HFFc6 (cell line): ENCODE data around the gene TEX50. TPM values are rescaled to one million over a fixed set of nuclear protein-coding genes. Genes with fewer than 3 reads are reported as not detected.
"Not testable (repeated sequence)": the region's sequence is repeated elsewhere in the genome, so short reads cannot be mapped to it uniquely, and the experiment has no call there.

ENCODE experiments used
- DNase-seq: peaks from one replicate; pipeline ENCODE4 v3.0.0-alpha.2; 2018
- H3K27ac Mint-ChIP-seq: 2 replicates; pipeline ENCODE4 v1.8.0; 2020; ENCODE audit warnings: mild to moderate bottlenecking, mixed read lengths
- H3K27me3 Mint-ChIP-seq: 2 replicates; pipeline ENCODE4 v1.8.0; 2021; ENCODE audit warnings: mild to moderate bottlenecking, moderate library complexity, mixed read lengths; ENCODE audit not compliant: insufficient read depth
- H3K36me3 Mint-ChIP-seq: 2 replicates; pipeline ENCODE4 v1.8.0; 2021; ENCODE audit warnings: low read depth, mixed read lengths
- H3K4me1 Mint-ChIP-seq: 2 replicates; pipeline ENCODE4 v1.8.0; 2020; ENCODE audit warnings: low read depth, mixed read lengths
- H3K4me3 Mint-ChIP-seq: 2 replicates; pipeline ENCODE4 v1.8.0; 2020; ENCODE audit warnings: mild to moderate bottlenecking, moderate library complexity, mixed read lengths
- H3K9me3 Mint-ChIP-seq: 2 replicates; pipeline ENCODE4 v1.8.0; 2020; ENCODE audit warnings: mild to moderate bottlenecking, mixed read lengths
- CTCF ChIP-seq: fragments of 200-600 bp; sonication (generic); IDR thresholded peaks from 2 replicates; pipeline ENCODE4 v1.5.0; 2021; ENCODE audit warnings: antibody characterized with exemption, mild to moderate bottlenecking
- total RNA-seq, 6 experiments: library from RNA; stranded (reverse); fragmentation: NEBNext Ultra II Directional; extraction: Animal tissue kit (Norgen Biotek cat#: 25700); gene quantifications; 2 replicates in 1 of 6; 3 replicates in 5 of 6; pipeline ENCODE4 v1.2.3, GENCODE V29; 2021

Gene TEX50
- total RNA-seq, 6 experiments from 2014 or later: not detected

GRCh38 chr1:173638043-173639021 lies 3.2 kb downstream of the TEX50 start:
- TF ChIP-seq CTCF: no peak
- H3K4me3 Mint-ChIP-seq: no peak overlapping the region
- peaks cover 17% of the 10 kb centered on the region for H3K36me3 Mint-ChIP-seq
- H3K27ac Mint-ChIP-seq: no peak overlapping the region
- peaks cover 1% of the 10 kb centered on the region; the same call in 1 of the 2 replicates for H3K27me3 Mint-ChIP-seq
- H3K4me1 Mint-ChIP-seq: peaks cover 8% of the 10 kb centered on the region
- DNase-seq: no peak
- H3K9me3 Mint-ChIP-seq: peaks cover 23% of the 10 kb centered on the region

- DNase-seq: no peak
- Mint-ChIP-seq H3K9me3 (peaks cover 18% of the 10 kb centered on the region), H3K4me1 (peaks cover 8% of the 10 kb centered on the region), H3K27ac (no peak overlapping the region), H3K27me3 (peaks cover 1% of the 10 kb centered on the region; the same call in 1 of the 2 replicates), H3K36me3 (peaks cover 17% of the 10 kb centered on the region), H3K4me3 (no peak overlapping the region)
- no peak for TF ChIP-seq CTCF
Measured at GRCh38 chr1:173639102-173639501, 4.0 kb downstream of the TEX50 start.

GRCh38 chr1:173642450-173643139 lies 7.5 kb downstream of the TEX50 start:
- H3K27me3 Mint-ChIP-seq, H3K4me1 Mint-ChIP-seq, DNase-seq, H3K4me3 Mint-ChIP-seq: not testable (repeated sequence)
- Mint-ChIP-seq H3K27ac (peak overlapping the region; percentile 42; the same call in 1 of the 2 replicates), H3K36me3 (peaks cover 13% of the 10 kb centered on the region), H3K9me3 (peaks cover 12% of the 10 kb centered on the region)

- no peaks in the 10 kb centered on the region for H3K27me3 Mint-ChIP-seq
- peaks cover 8% of the 10 kb centered on the region for H3K36me3 Mint-ChIP-seq
- H3K4me1 Mint-ChIP-seq: peaks cover 13% of the 10 kb centered on the region
- DNase-seq: no peak
- no peak for TF ChIP-seq CTCF
- peaks cover 7% of the 10 kb centered on the region for H3K9me3 Mint-ChIP-seq
- H3K4me3 Mint-ChIP-seq: no peak overlapping the region
- H3K27ac Mint-ChIP-seq: no peak overlapping the region
Measured at GRCh38 chr1:173646656-173647055, 11.5 kb downstream of the TEX50 start.

GRCh38 chr1:173648880-173649605 lies 13.9 kb downstream of the TEX50 start:
- peaks cover 20% of the 10 kb centered on the region; the same call in 1 of the 2 replicates for H3K27me3 Mint-ChIP-seq
- no peak for TF ChIP-seq CTCF

More at GRCh38 chr1:173648880-173649605, 13.9 kb downstream of the TEX50 start:
- no peak for DNase-seq
- Mint-ChIP-seq H3K4me1 (0 out of 2 replicates have a peak, but pooled peaks cover 5% of the 10 kb centered on the region), H3K27ac (no peak overlapping the region), H3K36me3 (no peaks in the 10 kb centered on the region), H3K9me3 (peaks cover 4% of the 10 kb centered on the region), H3K4me3 (no peak overlapping the region)
